Activated T-cell treated with anti-CD3 and anti-CD28 coated beads for 1 hour (primary cell): ENCODE measurements around the gene AP1M2.
"Not testable (repeated sequence)": the region's sequence is repeated elsewhere in the genome, so short reads cannot be mapped to it uniquely, and the experiment has no call there.

Source experiments
- DNase-seq: peaks from one replicate; pipeline ENCODE4 v3.0.0-alpha.2; 2020; ENCODE audit warnings: low read depth

Gene AP1M2

DNA sequence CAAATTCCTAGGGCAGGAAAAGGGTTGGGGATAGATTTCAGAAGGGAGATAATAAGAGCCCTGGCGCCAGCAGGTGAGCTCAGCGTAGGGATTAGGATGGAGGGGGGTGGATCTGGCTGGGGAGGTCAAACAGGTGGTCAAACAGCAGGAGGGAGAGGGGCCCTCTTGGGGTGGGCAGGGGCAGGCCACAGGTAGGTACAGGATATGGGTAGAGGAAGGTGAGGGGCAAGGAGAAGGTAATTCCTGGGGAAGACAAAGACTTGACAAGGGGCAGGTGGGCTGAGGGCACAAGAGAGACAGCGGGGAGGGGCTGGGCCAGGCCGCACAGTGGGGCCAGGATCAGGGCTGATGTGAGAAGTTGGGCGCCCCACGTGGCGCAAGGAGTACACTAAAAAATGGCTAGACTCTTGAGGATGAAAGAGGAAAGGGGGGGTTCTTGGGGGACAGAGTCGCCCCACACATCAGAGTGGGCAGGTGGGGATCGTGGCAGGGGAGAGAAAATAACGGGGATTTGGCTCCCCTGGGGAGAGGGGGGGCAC is 22.0 kb downstream of the AP1M2 start:
- peak; percentile 36 for DNase-seq

- DNase-seq, result no peak
Observed at GRCh38 chr19:10562609-10563008, 24.5 kb downstream of the AP1M2 start.

DNA sequence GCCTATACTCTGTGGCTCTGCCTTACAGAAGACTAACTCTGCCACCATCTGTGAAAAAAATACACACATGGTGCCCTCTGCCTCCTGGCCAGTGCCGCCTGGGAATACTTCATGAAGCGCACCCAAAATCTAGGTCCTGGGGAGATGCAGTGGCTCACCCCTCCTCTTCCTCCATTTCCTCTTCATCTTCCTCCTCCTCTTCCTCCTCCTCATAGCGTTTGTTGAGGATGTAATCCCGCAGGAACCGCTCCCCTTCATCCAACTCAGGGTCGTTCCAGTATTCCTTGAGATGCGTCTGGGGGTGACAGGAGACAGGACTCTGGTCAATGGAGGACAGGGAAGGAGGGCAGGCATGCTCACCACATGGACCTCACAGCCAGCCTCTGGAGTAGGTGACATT is 27.0 kb downstream of the AP1M2 start:
- DNase-seq, result no peak

DNA sequence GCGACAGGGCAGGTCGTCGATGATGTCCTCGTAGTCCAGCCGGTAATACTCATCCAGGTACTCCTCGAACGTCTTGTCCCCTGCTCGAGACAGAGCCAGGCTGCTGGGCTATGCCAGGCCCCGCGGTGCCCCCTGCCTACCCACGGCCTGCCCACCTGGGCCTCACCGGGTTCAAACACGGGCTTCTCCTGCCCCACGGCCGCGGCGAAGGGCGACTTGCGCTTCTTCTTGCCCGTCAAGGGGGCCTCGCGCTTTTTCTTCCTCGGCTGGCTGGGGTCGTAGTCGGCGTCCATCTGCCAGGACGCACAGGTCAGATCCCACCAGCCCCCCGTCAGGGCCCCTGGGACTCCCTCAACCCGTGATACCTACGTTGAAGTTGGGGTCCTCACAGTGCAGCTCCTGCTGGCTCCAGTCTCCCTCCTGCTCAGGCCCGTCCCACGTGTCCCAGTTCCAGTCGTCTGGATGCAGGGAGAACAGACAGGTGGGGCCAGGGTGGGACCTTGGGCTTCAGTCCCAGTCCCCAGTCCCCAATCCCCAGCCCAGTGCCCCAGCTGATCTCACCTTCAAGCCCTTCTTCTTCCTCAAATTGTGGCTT is 29.4 kb downstream of the AP1M2 start:
- DNase-seq, result no peak

GRCh38 chr19:10555610-10555973 is 31.5 kb downstream of the AP1M2 start:
- DNase-seq, result no peak

- DNase-seq, result no peak
Observed at GRCh38 chr19:10554760-10555609, 32.1 kb downstream of the AP1M2 start.

- peak; percentile 44 for DNase-seq
Observed at GRCh38 chr19:10553943-10554381, 33.1 kb downstream of the AP1M2 start.

GRCh38 chr19:10553087-10553667 is 33.9 kb downstream of the AP1M2 start:
- DNase-seq, result no peak

DNA sequence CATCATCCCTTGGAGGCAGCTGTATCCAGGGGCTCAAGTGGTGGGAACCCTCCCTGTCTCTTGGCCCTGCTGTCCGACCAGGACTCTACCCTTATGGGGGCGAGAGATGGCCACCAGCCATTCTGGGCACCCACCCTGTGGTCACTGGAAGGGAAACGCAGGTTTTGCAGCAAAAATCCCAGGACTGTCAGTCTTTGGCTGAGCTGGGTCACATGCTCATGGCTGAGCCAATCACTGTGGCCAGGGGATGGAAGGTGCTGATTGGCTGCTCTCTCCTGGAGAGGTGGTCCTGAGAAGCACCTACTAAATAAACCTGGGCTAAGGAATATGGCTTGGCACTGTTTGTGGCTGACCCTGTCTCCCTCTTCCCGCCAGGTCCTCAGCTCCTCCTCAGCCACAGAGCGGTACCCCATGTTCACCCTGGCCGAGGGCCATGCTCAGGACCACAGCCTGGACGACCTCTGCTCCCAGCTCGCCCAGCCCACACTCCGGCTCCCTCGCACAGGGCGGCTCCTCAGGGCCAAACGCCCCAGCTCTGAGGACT is 34.5 kb downstream of the AP1M2 start:
- DNase-seq, result no peak

DNA sequence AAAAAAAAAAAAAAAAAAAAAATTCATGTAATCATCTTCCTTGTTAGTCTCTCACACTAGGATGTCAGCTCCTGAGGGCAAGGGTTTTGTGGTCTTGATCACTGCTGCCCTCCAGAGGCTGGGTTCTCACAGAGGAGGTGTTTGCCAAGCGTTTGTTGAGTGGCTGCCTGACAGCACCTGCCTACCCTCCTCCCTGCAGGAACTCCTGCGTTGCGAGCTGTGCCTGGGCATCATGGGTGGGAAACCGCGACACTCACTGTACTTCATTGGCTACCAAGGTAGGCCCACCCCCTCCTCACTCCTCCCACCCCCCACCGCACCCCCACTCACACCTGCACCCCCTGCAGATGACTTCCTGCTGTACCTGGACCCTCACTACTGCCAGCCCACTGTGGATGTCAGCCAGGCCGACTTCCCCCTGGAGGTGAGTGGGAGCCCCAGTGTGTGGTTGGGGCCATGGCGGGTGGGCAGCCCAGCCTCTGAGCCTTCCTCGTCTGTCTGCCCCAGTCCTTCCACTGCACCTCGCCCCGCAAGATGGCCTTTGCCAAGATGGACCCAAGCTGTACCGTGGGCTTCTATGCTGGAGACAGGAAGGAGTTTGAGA is 35.3 kb downstream of the AP1M2 start:
- no peak for DNase-seq

GRCh38 chr19:10551006-10551405 is 36.1 kb downstream of the AP1M2 start:
- not testable (repeated sequence) for DNase-seq

- no peak for DNase-seq
Observed at GRCh38 chr19:10550336-10550735, 36.8 kb downstream of the AP1M2 start.

DNA sequence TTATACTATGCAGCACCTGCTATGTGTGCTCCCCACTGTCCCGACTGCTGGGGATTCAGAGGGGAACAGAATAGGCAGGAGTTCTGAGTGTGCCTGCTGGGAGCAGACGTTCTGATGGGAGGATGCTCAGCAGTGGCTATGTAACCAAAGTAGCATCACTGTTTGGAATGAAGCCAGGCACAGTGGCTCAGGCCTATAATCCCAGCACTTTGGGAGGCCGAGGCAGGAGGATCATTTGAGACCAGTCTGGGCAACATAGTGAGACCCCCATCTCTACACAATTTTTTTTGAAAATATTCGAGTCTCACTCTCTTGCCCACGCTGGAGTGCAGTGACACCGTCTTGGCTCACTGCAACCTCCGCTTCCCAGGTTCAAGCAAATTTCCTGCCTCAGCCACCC is 37.4 kb downstream of the AP1M2 start:
- DNase-seq, result no peak

GRCh38 chr19:10548746-10549276 is 38.3 kb downstream of the AP1M2 start:
- no peak for DNase-seq

- DNase-seq, result no peak
Observed at GRCh38 chr19:10546817-10547216, 40.3 kb downstream of the AP1M2 start.

DNA sequence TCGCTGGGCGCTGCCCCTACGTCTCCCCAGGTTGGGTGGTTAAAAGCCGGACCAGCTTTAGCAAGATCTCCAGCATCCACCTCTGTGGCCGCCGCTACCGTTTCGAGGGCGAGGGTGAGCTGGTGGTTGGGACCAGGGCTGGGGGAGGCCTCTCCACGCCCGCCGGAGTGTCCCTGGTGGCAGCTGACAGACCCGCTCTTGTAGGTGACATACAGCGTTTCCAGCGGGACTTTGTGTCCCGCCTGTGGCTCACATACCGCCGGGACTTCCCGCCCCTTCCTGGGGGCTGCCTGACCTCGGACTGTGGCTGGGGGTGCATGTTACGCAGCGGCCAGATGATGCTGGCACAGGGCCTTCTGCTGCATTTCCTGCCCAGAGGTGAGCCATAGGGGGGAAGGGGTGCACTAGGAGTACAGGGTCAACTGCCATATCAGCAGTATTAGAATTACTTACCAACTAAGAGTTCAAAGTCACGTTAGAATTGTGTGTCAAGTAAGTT is 42.3 kb downstream of the AP1M2 start:
- no peak for DNase-seq

DNA sequence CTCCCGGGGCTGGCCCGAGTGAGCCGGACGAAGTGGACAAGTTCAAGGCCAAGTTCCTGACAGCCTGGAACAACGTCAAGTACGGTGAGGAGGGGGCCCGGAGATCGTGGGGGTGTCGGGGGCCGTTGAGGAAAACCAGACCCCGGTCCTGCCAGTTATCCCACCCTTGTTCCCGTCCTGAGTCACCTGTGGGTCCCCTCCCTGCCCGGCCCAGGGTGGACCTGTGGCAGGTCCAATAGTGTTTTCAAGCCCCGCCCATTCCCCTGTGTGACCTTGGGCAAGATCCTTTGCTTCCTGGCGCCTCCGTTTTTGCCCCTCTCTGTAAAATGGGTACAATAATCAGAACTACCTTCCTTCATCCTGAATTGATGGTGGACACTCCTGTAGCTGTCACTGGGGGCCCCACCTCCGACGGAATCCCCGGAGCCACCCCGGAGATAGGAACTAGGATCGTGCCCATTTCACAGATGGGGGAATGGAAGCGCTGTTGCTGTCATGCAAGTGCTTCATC is 42.8 kb downstream of the AP1M2 start:
- DNase-seq, result no peak

DNA sequence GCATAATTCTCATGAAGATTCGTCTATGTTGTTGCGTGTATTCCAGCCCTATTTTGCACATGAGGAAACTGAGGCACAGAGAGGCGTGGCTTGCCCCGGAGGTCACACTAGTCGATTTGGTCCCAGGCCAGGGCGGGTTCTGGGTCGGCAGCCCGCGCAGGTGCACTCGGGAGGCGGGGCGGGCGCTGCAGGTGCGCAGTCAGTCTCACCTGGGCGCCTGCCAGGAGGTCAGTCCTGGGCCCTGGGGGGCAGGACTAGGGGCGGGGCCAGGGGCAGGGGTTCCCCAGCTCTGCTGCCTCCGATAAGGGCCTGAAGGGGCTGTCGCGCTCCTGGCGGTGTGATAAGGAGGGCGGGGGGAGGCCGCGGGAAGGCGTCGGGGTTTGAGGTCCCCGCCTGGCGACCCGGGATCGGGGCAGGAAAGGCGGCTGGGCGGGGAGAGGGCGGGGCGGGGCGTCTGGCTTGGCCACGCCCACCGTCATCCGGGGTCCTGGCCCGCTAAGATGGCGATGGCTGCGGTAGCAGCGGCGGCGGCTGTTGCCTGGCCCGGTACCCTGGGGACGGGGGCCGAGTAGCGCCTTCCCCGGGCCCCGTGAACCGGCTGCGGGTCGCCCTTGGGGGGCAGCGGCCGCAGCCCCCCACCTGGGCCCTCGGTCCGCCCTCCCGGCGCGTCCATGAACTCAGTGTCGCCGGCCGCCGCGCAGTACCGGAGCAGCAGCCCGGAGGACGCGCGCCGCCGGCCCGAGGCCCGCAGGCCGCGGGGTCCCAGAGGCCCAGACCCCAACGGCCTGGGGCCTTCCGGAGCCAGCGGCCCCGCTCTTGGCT is 43.5 kb downstream of the AP1M2 start, which contains the start of gene ATG4D:
TSS of gene ATG4D (plus strand) at position 485 of the 822 bp plus-strand sequence. CDS start at position 672, 187 bp downstream.
- peak; percentile 74 for DNase-seq

- DNase-seq, result no peak
Observed at GRCh38 chr19:10543059-10543419, 44.1 kb downstream of the AP1M2 start.

GRCh38 chr19:10539016-10539415 is 48.1 kb downstream of the AP1M2 start:
- DNase-seq, result not testable (repeated sequence)
